HCT116 (cell line): Measurements from ENCODE around the gene CADPS2. TPM values are rescaled to one million over a fixed set of nuclear protein-coding genes. Genes with fewer than 3 reads are reported as not detected.
A peak's percentile ranks its signal among the peaks of the same experiment; 100 is the strongest.

Experiments
- ATAC-seq: fragments of 200-7000 bp; cut with Tn5 transposase; 2 replicates; pipeline ENCODE4 v1.9.1; 2020; ENCODE audit warnings: mild to moderate bottlenecking, moderate library complexity
- BruUV-seq: library from RNA; stranded (reverse); fragments of 400-500 nt; replicated peaks from 2 replicates; lab custom pipeline; 2021; lab: Mats Ljungman, UMichigan
- CTCF ChIA-PET: fragments of 300-600 bp; sonication (Branson Sonifier 250); formaldehyde crosslinking; loops from one replicate; lab custom pipeline; 2021; ENCODE audit warnings: antibody characterized with exemption; lab: Charles Lee
- POLR2A ChIA-PET: fragments of 300-600, 350-600 bp; sonication (Branson Sonifier 250); formaldehyde crosslinking; loops from one replicate; lab custom pipeline; 2021; ENCODE audit warnings: antibody characterized with exemption; lab: Charles Lee
- RAD21 ChIA-PET, 2 experiments: fragments of 300-600 bp; sonication (Branson Sonifier 250); formaldehyde crosslinking; loops; one replicate each; lab custom pipeline; 2023; ENCODE audit warnings: low total read pairs in 2 of 2; ENCODE audit not compliant: uncharacterized antibody in 2 of 2, unreplicated experiment in 2 of 2, low non-redundant PET in 1 of 2; lab: Charles Lee
- DNase-seq: peaks from one replicate; pipeline ENCODE4 v3.0.0-alpha.2; 2010; ENCODE audit warnings: low read depth, low spot score
- H2AFZ ChIP-seq: fragments of 200-600 bp; shearing (Covaris generic), sonication (generic); 2 replicates; pipeline ENCODE4 v1.6.1; 2017; ENCODE audit warnings: low read depth, mixed run types, mixed read lengths, antibody characterized with exemption, low read length; ENCODE audit not compliant: poor library complexity, severe bottlenecking
- H3K27ac ChIP-seq: 2 replicates; pipeline ENCODE4 v1.5.1; 2012; ENCODE audit warnings: low read depth, low read length
- H3K27me3 ChIP-seq: fragments of 200-600 bp; sonication (generic); 2 replicates; pipeline ENCODE4 v1.6.1; 2016; ENCODE audit warnings: mixed run types, low read length, mixed read lengths; ENCODE audit not compliant: insufficient read depth
- H3K36me3 ChIP-seq, 2 experiments: fragments of 200-500 bp in 1 of 2; fragments of 200-600 bp in 1 of 2; sonication (Bioruptor generic) in 1 of 2; sonication (generic) in 1 of 2; 2 replicates each; pipeline versions ENCODE4 v1.5.1 to v1.6.1; 2014 to 2016; ENCODE audit warnings: low read length in 2 of 2, inconsistent platforms in 1 of 2, mixed read lengths in 1 of 2, mixed run types in 1 of 2; ENCODE audit not compliant: insufficient read depth in 2 of 2, control insufficient read depth in 1 of 2
- H3K4me1 ChIP-seq, 2 experiments: fragments of 200-600 bp in 1 of 2; sonication (generic) in 1 of 2; 2 replicates each; pipeline versions ENCODE4 v1.5.1 to v1.6.1; 2012 to 2017; ENCODE audit warnings: low read length in 2 of 2, inconsistent platforms in 1 of 2, mild to moderate bottlenecking in 1 of 2, mixed read lengths in 1 of 2, mixed run types in 1 of 2, moderate library complexity in 1 of 2; ENCODE audit not compliant: insufficient read depth in 2 of 2, control insufficient read depth in 1 of 2
- H3K4me2 ChIP-seq: fragments of 200-600 bp; sonication (generic); 2 replicates; pipeline ENCODE4 v1.6.1; 2017; ENCODE audit warnings: mixed run types, low read length, mixed read lengths
- H3K4me3 ChIP-seq, 2 experiments: fragments of 200-600 bp in 1 of 2; sonication (generic) in 1 of 2; replicated peaks in 1 of 2; 2 replicates each; pipeline ENCODE4 v1.5.1; 2011 to 2016; ENCODE audit warnings: low read length in 2 of 2, control low read depth in 1 of 2, low read depth in 1 of 2, mild to moderate bottlenecking in 1 of 2, mixed read lengths in 1 of 2, mixed run types in 1 of 2
- H3K79me2 ChIP-seq: fragments of 200-600 bp; sonication (generic); 2 replicates; pipeline ENCODE4 v1.6.1; 2017; ENCODE audit warnings: mild to moderate bottlenecking, mixed run types, low read length, moderate library complexity, mixed read lengths; ENCODE audit not compliant: insufficient read depth
- H3K9ac ChIP-seq: fragments of 200-600 bp; sonication (generic); 2 replicates; pipeline ENCODE4 v1.6.1; 2016; ENCODE audit warnings: low read length, mixed read lengths
- H3K9me2 ChIP-seq: fragments of 200-600 bp; sonication (generic), shearing (Covaris generic); 2 replicates; pipeline ENCODE4 v1.6.1; 2017; ENCODE audit warnings: mixed run types, mild to moderate bottlenecking, moderate library complexity; ENCODE audit not compliant: insufficient read depth
- H3K9me3 ChIP-seq, 2 experiments: fragments of 200-500 bp in 1 of 2; fragments of 200-600 bp in 1 of 2; sonication (Bioruptor generic) in 1 of 2; sonication (generic) in 1 of 2; 2 replicates each; pipeline ENCODE4 v1.6.1; 2014 to 2017; ENCODE audit warnings: low read length in 2 of 2, mixed read lengths in 2 of 2, inconsistent platforms in 1 of 2, low read depth in 1 of 2, mild to moderate bottlenecking in 1 of 2, mixed run types in 1 of 2, moderate library complexity in 1 of 2; ENCODE audit not compliant: control insufficient read depth in 1 of 2, insufficient read depth in 1 of 2
- H4K20me1 ChIP-seq: fragments of 200-600 bp; sonication (generic), shearing (Covaris generic); 2 replicates; pipeline ENCODE4 v1.6.1; 2017; ENCODE audit warnings: mixed run types, mild to moderate bottlenecking, moderate library complexity; ENCODE audit not compliant: insufficient read depth
- CEBPB ChIP-seq: IDR thresholded peaks from 2 replicates; pipeline ENCODE4 v1.6.1; 2012; ENCODE audit warnings: low read depth
- ELF1 ChIP-seq: IDR thresholded peaks from 2 replicates; pipeline ENCODE4 v1.6.1; 2012; ENCODE audit warnings: low read depth, borderline replicate concordance
- EZH2phosphoT487 ChIP-seq: fragments of 200-600 bp; IDR thresholded peaks from 2 replicates; pipeline ENCODE4 v1.6.1; 2018; ENCODE audit warnings: antibody characterized with exemption, borderline replicate concordance
- RAD21 ChIP-seq: IDR thresholded peaks from 2 replicates; pipeline ENCODE4 v1.6.1; 2012; ENCODE audit warnings: low read depth, mild to moderate bottlenecking
- intact Hi-C: fragments of 100-400 bp; cut with micrococcal nuclease; formaldehyde crosslinking; loops from 2 replicates; pipeline ENCODE4 v1.10.0; 2022
- total RNA-seq: library from RNA; stranded (reverse); gene quantifications from one replicate; pipeline ENCODE4 v1.2.1, GENCODE V29; 2021; ENCODE audit not compliant: unreplicated experiment
- TF ChIP-seq, protein P1 (sequence below), 3 experiments: fragments of 200-600 bp in 1 of 3; sonication (generic) in 1 of 3; IDR thresholded peaks in 2 of 3; conservative IDR thresholded peaks in 1 of 3; 2 replicates each; pipeline ENCODE4 v1.5.1; 2012 to 2017; ENCODE audit warnings: low read depth in 2 of 3, low read length in 2 of 3, antibody characterized with exemption in 1 of 3, borderline replicate concordance in 1 of 3, control low read depth in 1 of 3, mild to moderate bottlenecking in 1 of 3, mixed read lengths in 1 of 3, mixed run types in 1 of 3, moderate library complexity in 1 of 3; ENCODE audit not compliant: insufficient read depth in 1 of 3
- TF ChIP-seq, protein P2 (sequence below): IDR thresholded peaks from 2 replicates; pipeline ENCODE4 v1.6.1; 2011; ENCODE audit warnings: mild to moderate bottlenecking, low read length, moderate library complexity; ENCODE audit not compliant: insufficient replicate concordance; ENCODE audit errors: extremely low read depth

CADPS2 gene
- total RNA-seq, 1 experiment from 2014 or later = 7.5 TPM

DNA sequence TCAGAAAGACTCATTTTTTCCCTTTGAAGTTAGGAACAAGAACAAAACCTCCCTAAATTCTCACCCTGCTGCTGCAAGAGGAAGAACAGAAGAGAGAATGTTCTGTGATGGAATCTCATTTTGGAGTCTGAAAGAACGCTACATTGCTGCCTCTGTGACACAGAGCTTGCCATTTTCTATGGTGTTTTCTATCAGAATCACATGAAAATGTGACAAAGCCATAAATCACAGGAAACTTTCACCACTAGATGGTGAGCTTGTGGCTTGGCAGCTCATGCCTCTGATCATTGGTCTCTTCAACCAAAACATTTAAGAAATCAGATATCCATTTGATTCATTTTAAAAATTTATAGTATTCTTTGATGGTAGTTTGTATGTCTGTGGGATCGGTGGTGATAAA lies 82.9 kb downstream of the CADPS2 start:
- Histone ChIP-seq H3K4me3 (no peak overlapping the region), H3K9me2 (no peaks in the 10 kb centered on the region), H3K9ac (no peak overlapping the region), H4K20me1 (no peaks in the 10 kb centered on the region), H3K27ac (no peak overlapping the region), H3K27me3 (no peaks in the 10 kb centered on the region), H2AFZ (peak overlapping the region; percentile 14), H3K79me2 (no peaks in the 10 kb centered on the region), H3K4me2 (no peak overlapping the region), H3K9me3 (no peaks in the 10 kb centered on the region), H3K4me1 (no peaks in the 10 kb centered on the region; a peak in 1 of 4 replicates), H3K36me3 (no peaks in the 10 kb centered on the region)
- POLR2A ChIA-PET = no interaction called here
- peak; percentile 59 for ATAC-seq
- DNase-seq = peak; percentile 10
- TF ChIP-seq ELF1 (no peak), RAD21 (peak; percentile 62), CEBPB (no peak)
- TF ChIP-seq, protein P1, sequence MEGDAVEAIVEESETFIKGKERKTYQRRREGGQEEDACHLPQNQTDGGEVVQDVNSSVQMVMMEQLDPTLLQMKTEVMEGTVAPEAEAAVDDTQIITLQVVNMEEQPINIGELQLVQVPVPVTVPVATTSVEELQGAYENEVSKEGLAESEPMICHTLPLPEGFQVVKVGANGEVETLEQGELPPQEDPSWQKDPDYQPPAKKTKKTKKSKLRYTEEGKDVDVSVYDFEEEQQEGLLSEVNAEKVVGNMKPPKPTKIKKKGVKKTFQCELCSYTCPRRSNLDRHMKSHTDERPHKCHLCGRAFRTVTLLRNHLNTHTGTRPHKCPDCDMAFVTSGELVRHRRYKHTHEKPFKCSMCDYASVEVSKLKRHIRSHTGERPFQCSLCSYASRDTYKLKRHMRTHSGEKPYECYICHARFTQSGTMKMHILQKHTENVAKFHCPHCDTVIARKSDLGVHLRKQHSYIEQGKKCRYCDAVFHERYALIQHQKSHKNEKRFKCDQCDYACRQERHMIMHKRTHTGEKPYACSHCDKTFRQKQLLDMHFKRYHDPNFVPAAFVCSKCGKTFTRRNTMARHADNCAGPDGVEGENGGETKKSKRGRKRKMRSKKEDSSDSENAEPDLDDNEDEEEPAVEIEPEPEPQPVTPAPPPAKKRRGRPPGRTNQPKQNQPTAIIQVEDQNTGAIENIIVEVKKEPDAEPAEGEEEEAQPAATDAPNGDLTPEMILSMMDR (IDR thresholded peaks at IDR 0.05 in 2 of 3, conservative IDR thresholded peaks at IDR 0.05 in 1 of 3; ENCODE audit: borderline replicate concordance in 1 of 3, insufficient read depth in 1 of 3, low read depth in 2 of 3, low read length in 2 of 3) = peak; percentile 42 to 59 (median 47); a peak in 4 of 6 replicates
- CTCF ChIA-PET = interaction anchor here (0.7 to 1.6 kb wide), 10 partner anchors 9 to 564 kb away, joined by 3 to 10 read pairs (median 4); partner anchors contain the start of gene CADPS2
- RAD21 ChIA-PET = interaction anchor here in 1 of 2 experiments (0.7 kb wide), 1 partner anchor 9 kb away, joined by 3 read pairs; no protein-coding TSS in a partner anchor
- no TSS peak for BruUV-seq
- intact Hi-C loops = loop anchor here (2.0 kb wide), 1 partner anchor 351 kb away; no protein-coding TSS in a partner anchor

DNA sequence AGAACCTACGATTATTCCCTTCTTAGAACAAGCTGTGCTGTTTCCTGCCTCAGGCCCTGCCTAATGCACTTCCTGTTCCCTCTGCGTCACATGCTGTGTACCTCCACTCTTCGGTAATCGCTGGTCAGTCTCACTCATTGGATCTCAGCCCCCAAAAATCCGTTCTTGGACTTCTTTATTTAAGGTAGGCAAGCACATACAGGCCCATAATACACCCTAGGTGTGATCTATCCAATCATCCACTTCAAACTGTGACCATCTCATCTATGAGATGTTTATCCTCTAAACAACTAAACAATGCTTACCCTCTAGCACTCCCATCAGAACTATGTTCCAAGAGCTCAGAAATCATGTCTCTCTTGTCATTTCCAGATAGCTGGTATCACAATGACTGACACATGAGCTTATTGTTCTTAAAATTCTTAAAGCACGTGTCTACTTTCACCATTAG lies 83.9 kb downstream of the CADPS2 start:
- ChIA-PET POLR2A (no interaction called here), CTCF (interaction anchor here (0.9 kb wide), 1 partner anchor 351 kb away, joined by 3 read pairs; no protein-coding TSS in a partner anchor), RAD21 (no interaction called here)
- DNase-seq = no peak
- no peaks in the 10 kb centered on the region for H3K36me3 ChIP-seq
- no peak overlapping the region for H3K9ac ChIP-seq
- H3K4me1 ChIP-seq = no peaks in the 10 kb centered on the region; a peak in 1 of 4 replicates
- no peak for ATAC-seq
- H3K9me2 ChIP-seq = no peaks in the 10 kb centered on the region
- H3K4me3 ChIP-seq = no peak overlapping the region
- BruUV-seq = no TSS peak
- H2AFZ ChIP-seq = no peak overlapping the region
- H3K4me2 ChIP-seq = no peak overlapping the region
- H3K79me2 ChIP-seq = no peaks in the 10 kb centered on the region
- H3K27ac ChIP-seq = no peak overlapping the region
- intact Hi-C loops = loop anchor here (2.0 kb wide), 1 partner anchor 352 kb away; no protein-coding TSS in a partner anchor
- H4K20me1 ChIP-seq = no peaks in the 10 kb centered on the region
- no peak for TF ChIP-seq EZH2phosphoT487
- TF ChIP-seq, protein P2, sequence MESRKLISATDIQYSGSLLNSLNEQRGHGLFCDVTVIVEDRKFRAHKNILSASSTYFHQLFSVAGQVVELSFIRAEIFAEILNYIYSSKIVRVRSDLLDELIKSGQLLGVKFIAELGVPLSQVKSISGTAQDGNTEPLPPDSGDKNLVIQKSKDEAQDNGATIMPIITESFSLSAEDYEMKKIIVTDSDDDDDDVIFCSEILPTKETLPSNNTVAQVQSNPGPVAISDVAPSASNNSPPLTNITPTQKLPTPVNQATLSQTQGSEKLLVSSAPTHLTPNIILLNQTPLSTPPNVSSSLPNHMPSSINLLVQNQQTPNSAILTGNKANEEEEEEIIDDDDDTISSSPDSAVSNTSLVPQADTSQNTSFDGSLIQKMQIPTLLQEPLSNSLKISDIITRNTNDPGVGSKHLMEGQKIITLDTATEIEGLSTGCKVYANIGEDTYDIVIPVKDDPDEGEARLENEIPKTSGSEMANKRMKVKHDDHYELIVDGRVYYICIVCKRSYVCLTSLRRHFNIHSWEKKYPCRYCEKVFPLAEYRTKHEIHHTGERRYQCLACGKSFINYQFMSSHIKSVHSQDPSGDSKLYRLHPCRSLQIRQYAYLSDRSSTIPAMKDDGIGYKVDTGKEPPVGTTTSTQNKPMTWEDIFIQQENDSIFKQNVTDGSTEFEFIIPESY = no peak
- TF ChIP-seq, all 23 proteins: peak for 0
- no peaks in the 10 kb centered on the region for H3K27me3 ChIP-seq
- no peaks in the 10 kb centered on the region for H3K9me3 ChIP-seq
